ENCODE data around the gene R3HDM4. TPM values are rescaled to one million over a fixed set of nuclear protein-coding genes. Genes with fewer than 3 reads are reported as not detected.
A peak's percentile ranks its signal among the peaks of the same experiment; 100 is the strongest.

Gene R3HDM4
- total RNA-seq, 4 donors from 2014 or later: 29.2 to 45.8 (median 34.9) TPM

GRCh38 chr19:952049-952679, 39.1 kb upstream of the R3HDM4 start:
- no peaks in the 10 kb centered on the region for H3K27me3 ChIP-seq
- H3K9me3 ChIP-seq: no peaks in the 10 kb centered on the region
- WGBS, 2 donors: 74 to 78% methylated on average over 14 of the region's 14 CpGs
- no peak for TF ChIP-seq POLR2A (IDR thresholded peaks at IDR 0.05)
- no peak for TF ChIP-seq CTCF (IDR thresholded peaks at IDR 0.05)
- DNase-seq: no peak
- no peaks in the 10 kb centered on the region for H3K36me3 ChIP-seq
- peaks cover 11% of the 10 kb centered on the region in 2 donors for H3K4me1 ChIP-seq
- no peak overlapping the region for H3K27ac ChIP-seq
- H3K4me3 ChIP-seq (replicated peaks in 1 of 3): no peak overlapping the region
- intact Hi-C loops (cut with DNase I): no loop called here

DNA sequence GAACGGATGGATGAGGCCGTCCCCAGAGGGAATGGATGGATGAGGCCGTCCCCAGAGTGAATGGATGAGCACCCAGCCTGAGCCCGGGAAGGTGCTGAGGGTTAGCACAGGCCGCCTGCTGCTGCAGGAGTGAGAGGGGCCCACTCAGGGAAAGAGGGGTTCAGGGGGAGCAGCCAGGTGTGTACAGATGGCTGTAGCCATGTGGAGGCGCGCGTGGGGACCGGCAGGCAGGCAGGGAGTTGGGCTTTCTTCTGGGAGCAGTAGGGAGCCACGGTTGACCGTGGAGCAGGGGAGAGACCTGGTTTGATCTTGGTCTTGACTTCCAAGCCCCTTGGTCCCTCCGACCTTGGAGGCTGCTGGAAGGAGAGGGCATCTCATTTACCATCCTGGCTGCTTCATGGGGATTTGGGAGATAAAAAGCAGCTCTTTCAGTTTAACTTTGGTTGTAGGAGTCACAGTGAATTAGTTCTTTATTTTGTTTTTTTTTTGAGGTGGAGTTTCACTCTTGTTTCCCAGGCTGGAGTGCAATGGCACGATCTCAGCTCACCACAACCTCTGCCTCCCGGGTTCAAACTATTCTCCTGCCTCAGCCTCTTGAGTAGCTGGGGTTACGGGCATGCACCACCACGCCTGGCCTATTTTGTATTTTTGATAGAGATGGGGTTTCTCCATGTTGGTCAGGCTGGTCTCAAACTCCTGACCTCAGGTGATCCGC, 37.5 kb upstream of the R3HDM4 start:
- intact Hi-C loops (cut with DNase I): no loop called here
- DNase-seq: no peak
- H3K27ac ChIP-seq: no peak overlapping the region
- H3K4me3 ChIP-seq (replicated peaks in 1 of 3): no peak overlapping the region
- H3K4me1 ChIP-seq: peaks cover 11% of the 10 kb centered on the region in 2 donors
- no peaks in the 10 kb centered on the region for H3K9me3 ChIP-seq
- 81 to 85% methylated on average over 14 to 17 of the region's 17 CpGs for WGBS, 2 donors
- TF ChIP-seq CTCF (IDR thresholded peaks at IDR 0.05) (no peak), POLR2A (IDR thresholded peaks at IDR 0.05) (no peak)
- H3K36me3 ChIP-seq: no peaks in the 10 kb centered on the region
- H3K27me3 ChIP-seq: no peaks in the 10 kb centered on the region

DNA sequence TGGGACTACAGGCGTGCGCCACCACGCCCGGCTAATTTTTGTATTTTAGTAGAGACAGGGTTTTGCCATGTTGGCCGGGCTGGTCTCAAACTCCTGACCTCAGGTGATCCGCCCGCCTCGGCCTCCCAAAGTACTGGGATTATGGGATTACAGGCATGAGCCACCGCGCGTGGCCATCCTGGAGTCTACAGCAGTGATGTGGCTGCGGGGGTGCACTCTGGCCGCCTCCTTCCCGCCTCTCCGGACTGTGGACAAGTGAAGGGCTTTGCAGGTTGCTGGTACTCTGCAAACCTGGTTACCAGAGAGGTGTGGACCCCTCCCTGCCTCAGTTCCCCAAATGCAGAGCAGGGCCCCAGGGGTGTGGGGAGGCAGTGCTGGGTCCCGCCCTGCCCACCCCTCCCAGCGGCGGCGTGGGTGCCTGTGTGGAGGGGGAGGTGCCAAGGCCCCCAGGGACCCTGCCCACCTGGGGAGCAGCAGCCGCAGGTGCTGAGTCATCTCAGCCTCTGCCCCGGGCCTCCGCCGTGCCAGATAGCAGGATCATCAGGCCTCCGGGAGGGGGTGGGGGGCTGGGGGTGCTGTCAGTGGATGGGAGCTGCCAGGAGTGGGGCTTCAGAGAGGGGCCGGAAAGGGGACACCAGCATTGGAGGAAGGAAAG, 36.0 kb upstream of the R3HDM4 start:
- no peaks in the 10 kb centered on the region for H3K36me3 ChIP-seq
- H3K4me1 ChIP-seq: peaks cover 11 to 19% of the 10 kb centered on the region in 2 donors
- TF ChIP-seq POLR2A (IDR thresholded peaks at IDR 0.05) (no peak), CTCF (IDR thresholded peaks at IDR 0.05) (no peak)
- H3K4me3 ChIP-seq (replicated peaks in 1 of 3): no peak overlapping the region
- 91 to 95% methylated on average over 11 to 12 of the region's 25 CpGs for WGBS, 2 donors
- DNase-seq: no peak
- intact Hi-C loops (cut with DNase I): no loop called here
- H3K27ac ChIP-seq: no peak overlapping the region
- H3K9me3 ChIP-seq: no peaks in the 10 kb centered on the region
- no peaks in the 10 kb centered on the region for H3K27me3 ChIP-seq

DNA sequence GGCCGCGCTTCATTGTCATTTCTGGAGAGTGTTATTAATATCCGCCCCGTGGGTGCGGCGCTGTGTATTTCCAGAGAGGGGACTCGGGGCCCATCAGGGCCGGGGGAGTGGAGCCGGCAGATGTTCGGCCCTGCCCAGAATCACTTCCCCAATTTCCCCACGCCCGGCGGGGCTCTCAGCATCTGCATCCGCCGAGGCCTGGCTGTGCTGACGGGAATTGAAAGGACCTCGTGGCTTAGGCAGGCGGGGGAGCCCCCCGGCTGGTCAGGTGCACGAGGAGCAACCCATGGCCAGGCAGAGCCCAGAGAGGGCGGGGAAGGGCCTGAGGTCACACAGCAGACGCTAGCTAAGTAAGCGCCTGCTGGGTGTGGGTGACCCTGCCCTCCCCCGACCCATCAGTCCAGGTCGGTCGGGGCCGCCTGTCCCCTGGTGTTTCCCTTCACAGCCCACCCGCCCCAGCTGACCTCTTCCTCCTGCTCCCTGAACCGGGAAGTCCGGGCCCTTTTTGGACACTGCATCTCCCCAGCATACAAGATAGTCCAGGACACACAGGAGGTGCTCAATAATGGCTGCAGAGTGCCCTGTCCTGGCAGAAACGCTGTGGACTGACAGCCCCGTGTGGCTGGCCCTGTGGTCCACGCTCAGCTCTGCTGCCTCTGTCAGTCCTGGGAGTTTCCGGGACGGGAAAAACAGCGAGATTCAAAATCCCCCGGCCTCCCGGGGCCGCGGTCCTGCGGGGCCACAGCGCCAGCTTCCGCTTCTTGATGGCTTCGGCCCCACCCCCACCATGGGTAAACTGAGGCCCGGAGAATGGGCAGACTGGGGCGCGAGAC, 34.9 kb upstream of the R3HDM4 start:
- peaks cover 4 to 13% of the 10 kb centered on the region in 2 donors for H3K4me1 ChIP-seq
- TF ChIP-seq POLR2A (IDR thresholded peaks at IDR 0.05) (no peak), CTCF (IDR thresholded peaks at IDR 0.05) (no peak)
- no peak overlapping the region for H3K4me3 ChIP-seq (replicated peaks in 1 of 3)
- DNase-seq: peak; percentile 31 to 39
- no peaks in the 10 kb centered on the region for H3K36me3 ChIP-seq
- no peaks in the 10 kb centered on the region for H3K9me3 ChIP-seq
- no peak overlapping the region for H3K27ac ChIP-seq
- WGBS, 2 donors: 88 to 92% methylated on average over 32 to 35 of the region's 47 CpGs
- H3K27me3 ChIP-seq: no peaks in the 10 kb centered on the region
- intact Hi-C loops (cut with DNase I): no loop called here
